SK-N-SH (cell line): ENCODE results near the gene BLZF1. TPM values are rescaled to one million over a fixed set of nuclear protein-coding genes. Genes with fewer than 3 reads are reported as not detected.

Experiments
- CTCF ChIA-PET: fragments of 300-600, 350-600 bp; formaldehyde crosslinking; extraction: SDS; loops from one replicate; lab custom pipeline; 2021; lab: Yijun Ruan, JAX
- POLR2A ChIA-PET: fragments of 350-600 bp; sonication (Branson Sonifier 250); formaldehyde crosslinking; extraction: SDS; loops from one replicate; lab custom pipeline; 2020; ENCODE audit warnings: antibody characterized with exemption, inconsistent platforms; lab: Yijun Ruan, JAX
- DNase-seq: peaks from one replicate; pipeline ENCODE4 v3.0.0; 2012
- H2AFZ ChIP-seq: fragments of 200-600 bp; sonication (generic); 2 replicates; pipeline ENCODE4 v1.8.1; 2016; ENCODE audit warnings: antibody characterized with exemption, mild to moderate bottlenecking, low read depth
- H3F3A ChIP-seq: fragments of 200-600 bp; sonication (generic); replicated peaks from 2 replicates; pipeline ENCODE3; 2016; ENCODE audit warnings: antibody characterized with exemption, mild to moderate bottlenecking; ENCODE audit not compliant: insufficient read depth
- H3K27ac ChIP-seq, 2 experiments: fragments of 200-500 bp in 1 of 2; fragments of 200-600 bp in 1 of 2; sonication (Bioruptor generic) in 1 of 2; sonication (generic), shearing (Covaris generic) in 1 of 2; 2 replicates each; pipeline versions ENCODE4 v1.5.1 to v1.6.1; 2014 to 2016; ENCODE audit warnings: low read depth in 2 of 2, inconsistent platforms in 1 of 2, low read length in 1 of 2, mild to moderate bottlenecking in 1 of 2, mixed read lengths in 1 of 2
- H3K27me3 ChIP-seq: fragments of 200-600 bp; sonication (generic), shearing (Covaris generic); 2 replicates; pipeline ENCODE4 v1.6.1; 2016; ENCODE audit warnings: mixed run types; ENCODE audit not compliant: insufficient read depth
- H3K36me3 ChIP-seq, 2 experiments: fragments of 200-500 bp in 1 of 2; fragments of 200-600 bp in 1 of 2; sonication (Bioruptor generic) in 1 of 2; sonication (generic) in 1 of 2; replicated peaks in 1 of 2; 2 replicates each; pipeline versions ENCODE3 to v1.5.1; 2014 to 2016; ENCODE audit warnings: low read length in 1 of 2, mild to moderate bottlenecking in 1 of 2; ENCODE audit not compliant: insufficient read depth in 2 of 2, control insufficient read depth in 1 of 2
- H3K4me1 ChIP-seq, 2 experiments: fragments of 200-500 bp in 1 of 2; fragments of 200-600 bp in 1 of 2; sonication (Bioruptor generic) in 1 of 2; sonication (generic), shearing (Covaris generic) in 1 of 2; 2 replicates each; pipeline versions ENCODE4 v1.5.1 to v1.6.1; 2014 to 2016; ENCODE audit warnings: low read depth in 1 of 2, low read length in 1 of 2, mixed run types in 1 of 2; ENCODE audit not compliant: insufficient read depth in 2 of 2, control insufficient read depth in 1 of 2
- H3K4me2 ChIP-seq: fragments of 200-600 bp; sonication (generic), shearing (Covaris generic); 2 replicates; pipeline ENCODE4 v1.6.1; 2017; ENCODE audit warnings: mixed run types
- H3K4me3 ChIP-seq, 2 experiments: fragments of 200-500 bp in 1 of 2; fragments of 200-600 bp in 1 of 2; sonication (Bioruptor generic) in 1 of 2; sonication (generic), shearing (Covaris generic) in 1 of 2; 2 replicates each; pipeline versions ENCODE4 v1.5.1 to v1.8.1; 2014 to 2016; ENCODE audit warnings: low read depth in 2 of 2, inconsistent platforms in 1 of 2, low read length in 1 of 2, mild to moderate bottlenecking in 1 of 2, mixed read lengths in 1 of 2, moderate library complexity in 1 of 2
- H3K79me2 ChIP-seq: fragments of 200-600 bp; sonication (generic); 2 replicates; pipeline ENCODE4 v1.8.1; 2017; ENCODE audit warnings: mild to moderate bottlenecking; ENCODE audit not compliant: insufficient read depth
- H3K9ac ChIP-seq: fragments of 200-600 bp; sonication (generic); 2 replicates; pipeline ENCODE4 v1.6.1; 2017; ENCODE audit warnings: mixed run types
- H3K9me2 ChIP-seq: fragments of 200-600 bp; sonication (generic); 2 replicates; pipeline ENCODE4 v1.6.1; 2017; ENCODE audit warnings: mixed run types
- H3K9me3 ChIP-seq: fragments of 200-600 bp; sonication (generic); 2 replicates; pipeline ENCODE4 v1.6.1; 2017; ENCODE audit warnings: mixed run types, mild to moderate bottlenecking, moderate library complexity
- H4K20me1 ChIP-seq: fragments of 200-600 bp; sonication (generic); 2 replicates; pipeline ENCODE4 v1.6.1; 2017; ENCODE audit warnings: mild to moderate bottlenecking, mixed run types; ENCODE audit not compliant: insufficient read depth
- CHD2 ChIP-seq: fragments of 150-350 bp; IDR thresholded peaks from 2 replicates; pipeline ENCODE4 v1.6.1; 2018; ENCODE audit warnings: low read length; ENCODE audit not compliant: partially characterized antibody
- CTCF ChIP-seq: fragments of 200-600 bp; sonication (generic); IDR thresholded peaks from 2 replicates; pipeline ENCODE4 v1.6.1; 2017; ENCODE audit warnings: antibody characterized with exemption, mild to moderate bottlenecking, moderate library complexity
- EP300 ChIP-seq, 2 experiments: IDR thresholded peaks; 2 replicates each; pipeline versions ENCODE4 v1.4.0 to v1.6.1; 2012; ENCODE audit warnings: borderline replicate concordance in 1 of 2, low read depth in 1 of 2, low read length in 1 of 2
- FOSL2 ChIP-seq: IDR thresholded peaks from 2 replicates; pipeline ENCODE4 v1.4.0; 2012; ENCODE audit warnings: low read depth, mild to moderate bottlenecking, moderate library complexity, borderline replicate concordance
- GATA2 ChIP-seq: sonication (generic); formaldehyde crosslinking; IDR thresholded peaks from 2 replicates; pipeline ENCODE4 v1.5.0; 2020; ENCODE audit warnings: mild to moderate bottlenecking, missing genetic modification reagents
- IRF3 ChIP-seq: fragments of 150-350 bp; IDR thresholded peaks from 2 replicates; pipeline ENCODE4 v1.6.1; 2016; ENCODE audit warnings: mild to moderate bottlenecking, low read depth, low read length
- JUND ChIP-seq: IDR thresholded peaks from 2 replicates; pipeline ENCODE4 v1.4.0; 2012
- MAX ChIP-seq: IDR thresholded peaks from 2 replicates; pipeline ENCODE4 v1.4.0; 2012; ENCODE audit warnings: low read depth
- MEF2A ChIP-seq: IDR thresholded peaks from 2 replicates; pipeline ENCODE4 v1.4.0; 2012; ENCODE audit warnings: low read depth, borderline replicate concordance
- NRF1 ChIP-seq: IDR thresholded peaks from 2 replicates; pipeline ENCODE4 v1.6.1; 2012; ENCODE audit warnings: low read depth, mild to moderate bottlenecking, low read length
- PBX3 ChIP-seq: IDR thresholded peaks from 2 replicates; pipeline ENCODE4; 2012
- POLR2AphosphoS5 ChIP-seq: IDR thresholded peaks from 2 replicates; pipeline ENCODE4 v1.6.1; 2012; ENCODE audit warnings: low read depth, low read length
- RFX5 ChIP-seq: IDR thresholded peaks from 2 replicates; pipeline ENCODE4 v1.6.1; 2012; ENCODE audit warnings: mild to moderate bottlenecking, improper control_type of control experiment, low read length
- RXRA ChIP-seq: IDR thresholded peaks from 2 replicates; pipeline ENCODE4 v1.4.0; 2012; ENCODE audit warnings: low read depth, mild to moderate bottlenecking, borderline replicate concordance
- SMC3 ChIP-seq: IDR thresholded peaks from 2 replicates; pipeline ENCODE4 v1.6.1; 2012; ENCODE audit warnings: low read depth, low read length, improper control_type of control experiment
- TAF1 ChIP-seq: IDR thresholded peaks from 2 replicates; pipeline ENCODE4 v1.6.1; 2012; ENCODE audit warnings: low read depth, mild to moderate bottlenecking, low read length, moderate library complexity, borderline replicate concordance
- TCF12 ChIP-seq: IDR thresholded peaks from 2 replicates; pipeline ENCODE4 v1.4.0; 2012
- USF1 ChIP-seq: IDR thresholded peaks from 2 replicates; pipeline ENCODE4 v1.4.0; 2012; ENCODE audit warnings: low read depth, borderline replicate concordance
- WGBS: methylation state at CpG from one replicate; pipeline ENCODE4 v1.1.6; 2017; ENCODE audit warnings: low lambda C conversion rate; 5-methylcytosine and 5-hydroxymethylcytosine counted together
- polyA plus RNA-seq, 3 experiments: library from polyadenylated mRNA; depleted of rRNA; stranded (reverse); fragments of >200 nt; gene quantifications; 2 replicates each; pipeline ENCODE4 v1.2.3, GENCODE V29; 2012

Gene BLZF1
- polyA plus RNA-seq, 1 of the 3 experiments (the other 2 are of a cell fraction), result 9.5 TPM

GRCh38 chr1:169392406-169392805 lies 24.4 kb downstream of the BLZF1 start:
- no peak overlapping the region for H3K9ac ChIP-seq

GRCh38 chr1:169395955-169396354 lies 28.0 kb downstream of the BLZF1 start:
- POLR2A ChIA-PET, result no interaction called here
- no peak for DNase-seq
- no peaks in the 10 kb centered on the region; a peak in 1 of 4 replicates for H3K4me1 ChIP-seq
- TF ChIP-seq EP300 (IDR thresholded peaks at IDR 0.05; ENCODE audit: borderline replicate concordance in 1 of 2, low read depth in 1 of 2, low read length in 1 of 2) (no peak), GATA2 (CRISPR knock-in tag) (no peak), NRF1 (no peak), USF1 (no peak), CTCF (no peak), JUND (no peak), MEF2A (no peak), PBX3 (no peak), RXRA (no peak), FOSL2 (no peak)
- no peaks in the 10 kb centered on the region for H3K9me2 ChIP-seq
- H3K4me2 ChIP-seq, result no peak overlapping the region
- no peak overlapping the region for H3K27ac ChIP-seq
- peaks cover 63 to 64% of the 10 kb centered on the region in 2 experiments for H3K36me3 ChIP-seq
- H3F3A ChIP-seq, result no peaks in the 10 kb centered on the region
- H2AFZ ChIP-seq, result no peak overlapping the region
- H3K4me3 ChIP-seq, result no peak overlapping the region
- CTCF ChIA-PET, result interaction anchor here (0.7 to 1.6 kb wide), 3 partner anchors 26 to 1230 kb away, joined by 3 to 4 read pairs (median 3); no protein-coding TSS in a partner anchor
- H3K27me3 ChIP-seq, result no peaks in the 10 kb centered on the region
- H4K20me1 ChIP-seq, result no peaks in the 10 kb centered on the region
- 80% methylated on average over 3 of the region's 3 CpGs for WGBS
- H3K9me3 ChIP-seq, result no peaks in the 10 kb centered on the region
- H3K79me2 ChIP-seq, result no peaks in the 10 kb centered on the region
- H3K9ac ChIP-seq, result no peak overlapping the region

More at GRCh38 chr1:169392406-169392805, 24.4 kb downstream of the BLZF1 start:
- H3F3A ChIP-seq, result no peaks in the 10 kb centered on the region
- no peaks in the 10 kb centered on the region for H3K9me2 ChIP-seq
- DNase-seq, result no peak
- peaks cover 75 to 79% of the 10 kb centered on the region in 2 experiments for H3K36me3 ChIP-seq
- no peak for TF ChIP-seq IRF3
- TF ChIP-seq GATA2 (CRISPR knock-in tag), result no peak
- no peak for TF ChIP-seq TAF1
- no peak for TF ChIP-seq CHD2
- no peak for TF ChIP-seq USF1
- TF ChIP-seq RFX5, result no peak
- no peak for TF ChIP-seq RXRA
- no peak for TF ChIP-seq MAX
- TF ChIP-seq TCF12, result no peak
- no peak for TF ChIP-seq PBX3
- TF ChIP-seq SMC3, result no peak
- TF ChIP-seq POLR2AphosphoS5, result no peak
- H3K27ac ChIP-seq, result no peak overlapping the region
- no peaks in the 10 kb centered on the region for H3K79me2 ChIP-seq
- no peak overlapping the region for H2AFZ ChIP-seq
- no peaks in the 10 kb centered on the region for H4K20me1 ChIP-seq
- H3K4me1 ChIP-seq, result no peaks in the 10 kb centered on the region
- CTCF ChIA-PET, result no interaction called here
- H3K4me2 ChIP-seq, result no peak overlapping the region
- POLR2A ChIA-PET, result no interaction called here
- WGBS, result 100% methylated on average over 1 of the region's 1 CpG
- no peak overlapping the region for H3K4me3 ChIP-seq
- H3K27me3 ChIP-seq, result no peaks in the 10 kb centered on the region
- no peaks in the 10 kb centered on the region for H3K9me3 ChIP-seq
